K562 (cell line): ENCODE results near the gene USP10. TPM values are rescaled to one million over a fixed set of nuclear protein-coding genes. Genes with fewer than 3 reads are reported as not detected.
A peak's percentile ranks its signal among the peaks of the same experiment; 100 is the strongest.
"Not testable (repeated sequence)": the region's sequence is repeated elsewhere in the genome, so short reads cannot be mapped to it uniquely, and the experiment has no call there.

Experiments
- ATAC-seq: fragments of 200-7000 bp; cut with Tn5 transposase; 3 replicates; pipeline ENCODE4 v1.9.1; 2020; ENCODE audit warnings: moderate library complexity
- BruUV-seq: library from RNA; stranded (reverse); fragments of 400-500 nt; replicated peaks from 2 replicates; lab custom pipeline; 2021; lab: Mats Ljungman, UMichigan
- CTCF ChIA-PET: fragments of 300-600 bp; formaldehyde crosslinking; extraction: SDS; loops from one replicate; lab custom pipeline; 2021; ENCODE audit warnings: low intra/inter-chr PET ratio; lab: Yijun Ruan, JAX
- POLR2A ChIA-PET: fragments of 300-600, 350-650 bp; sonication (Branson Sonifier 250); formaldehyde crosslinking; extraction: SDS; loops from one replicate; lab custom pipeline; 2021; ENCODE audit warnings: antibody characterized with exemption, inconsistent platforms; lab: Yijun Ruan, JAX
- DNase-seq, 4 experiments: peaks; one replicate each; pipeline versions ENCODE4 v3.0.0 to v3.0.0-alpha.2; 2011 to 2018; ENCODE audit warnings: low spot score in 3 of 4, mixed read lengths in 3 of 4; ENCODE audit errors: extremely low read depth in 1 of 4
- FAIRE-seq: peaks from 2 replicates; lab custom pipeline; 2011; peaks lifted over from hg19 to GRCh38; lab: Jason Lieb, UNC
- H2AFZ ChIP-seq: 2 replicates; pipeline ENCODE4 v1.6.0; 2011; ENCODE audit warnings: low read depth, low read length, control low read depth, inconsistent platforms
- H3K27ac ChIP-seq: fragments of 200-600 bp; 3 replicates; pipeline ENCODE4 v1.8.0; 2011; ENCODE audit warnings: low read depth, mild to moderate bottlenecking, control low read depth, inconsistent platforms, low read length, moderate library complexity, mixed read lengths; ENCODE audit errors: extremely low read depth
- H3K27me3 ChIP-seq, 2 experiments: fragments of 300-600 bp in 1 of 2; 2 replicates in 1 of 2; 3 replicates in 1 of 2; pipeline versions ENCODE4 v1.6.0 to v1.8.0; 2011; ENCODE audit warnings: inconsistent platforms in 2 of 2, low read length in 2 of 2, mild to moderate bottlenecking in 1 of 2, mixed read lengths in 1 of 2, moderate library complexity in 1 of 2; ENCODE audit not compliant: control insufficient read depth in 2 of 2, insufficient read depth in 2 of 2
- H3K36me3 ChIP-seq: fragments of 300-600 bp; 3 replicates; pipeline ENCODE4 v1.8.0; 2011; ENCODE audit warnings: mild to moderate bottlenecking, low read length, inconsistent platforms; ENCODE audit not compliant: control insufficient read depth, insufficient read depth
- H3K4me1 ChIP-seq, 2 experiments: fragments of 200-600 bp in 1 of 2; replicated peaks in 1 of 2; 2 replicates in 1 of 2; 3 replicates in 1 of 2; pipeline versions ENCODE4 v1.5.1 to v1.8.0; 2011; ENCODE audit warnings: inconsistent platforms in 2 of 2, low read length in 2 of 2, mild to moderate bottlenecking in 1 of 2, mixed read lengths in 1 of 2, moderate library complexity in 1 of 2; ENCODE audit not compliant: control insufficient read depth in 2 of 2, insufficient read depth in 2 of 2
- H3K4me2 ChIP-seq: 2 replicates; pipeline ENCODE4 v1.6.1; 2011; ENCODE audit warnings: low read length, control low read depth, inconsistent platforms, mixed read lengths; ENCODE audit not compliant: insufficient read depth
- H3K4me3 ChIP-seq: fragments of 200-600 bp; sonication (generic), shearing (Covaris generic); 2 replicates; pipeline ENCODE4 v1.5.1; 2016; ENCODE audit warnings: control low read depth, inconsistent platforms
- H3K79me2 ChIP-seq: fragments of 200-600 bp; 3 replicates; pipeline ENCODE4 v1.8.0; 2011; ENCODE audit warnings: low read length, inconsistent platforms; ENCODE audit not compliant: control insufficient read depth, insufficient read depth
- H3K9ac ChIP-seq, 2 experiments: 2 replicates each; pipeline versions ENCODE4 v1.6.0 to v1.6.1; 2011; ENCODE audit warnings: low read depth in 2 of 2, low read length in 2 of 2, control low read depth in 1 of 2, inconsistent platforms in 1 of 2, mild to moderate bottlenecking in 1 of 2, mixed read lengths in 1 of 2; ENCODE audit not compliant: insufficient read depth in 1 of 2
- H3K9me1 ChIP-seq: one replicate; pipeline ENCODE4 v1.6.0; 2011; ENCODE audit warnings: inconsistent platforms, mild to moderate bottlenecking, low read length, moderate library complexity; ENCODE audit not compliant: control insufficient read depth, insufficient read depth
- H3K9me3 ChIP-seq: replicated peaks from 2 replicates; pipeline ENCODE4 v1.5.1; 2011; ENCODE audit warnings: low read depth, low read length, inconsistent platforms; ENCODE audit not compliant: control insufficient read depth, insufficient read depth
- H4K20me1 ChIP-seq: replicated peaks from 2 replicates; pipeline ENCODE4 v1.6.1; 2011; ENCODE audit warnings: low read length, inconsistent platforms, mixed read lengths; ENCODE audit not compliant: control insufficient read depth, insufficient read depth
- ARID4B ChIP-seq: sonication (generic); formaldehyde crosslinking; IDR thresholded peaks from 2 replicates; pipeline ENCODE4 v1.8.0; 2022; ENCODE audit warnings: mild to moderate bottlenecking, missing genetic modification reagents
- CTCF ChIP-seq, 3 experiments: IDR thresholded peaks in 2 of 3; conservative IDR thresholded peaks in 1 of 3; 2 replicates each; pipeline ENCODE4 v1.5.1; 2011 to 2012; ENCODE audit warnings: low read length in 3 of 3, mild to moderate bottlenecking in 3 of 3, control low read depth in 2 of 3, improper control_type of control experiment in 1 of 3, inconsistent platforms in 1 of 3, low read depth in 1 of 3, mixed read lengths in 1 of 3, moderate library complexity in 1 of 3; ENCODE audit not compliant: insufficient read depth in 2 of 3
- KLF6 ChIP-seq: fragments of 250-450 bp; sonication (Bioruptor Pico); IDR thresholded peaks from 2 replicates; pipeline ENCODE4 v1.4.0; 2020; ENCODE audit warnings: mild to moderate bottlenecking, moderate library complexity, borderline replicate concordance
- NFIC ChIP-seq: fragments of 450-650 bp; IDR thresholded peaks from 2 replicates; pipeline ENCODE4 v1.6.1; 2017; ENCODE audit warnings: mild to moderate bottlenecking, inconsistent platforms
- NFIX ChIP-seq: fragments of 250-450 bp; sonication (Bioruptor Pico); IDR thresholded peaks from 2 replicates; pipeline ENCODE4 v1.4.0; 2020; ENCODE audit warnings: low read depth, mild to moderate bottlenecking, moderate library complexity
- TRIM24 ChIP-seq, 2 experiments: fragments of 450-650 bp; IDR thresholded peaks; 2 replicates each; pipeline ENCODE4 v1.6.1; 2016
- ZNF280A ChIP-seq: fragments of 450-650 bp; IDR thresholded peaks from 2 replicates; pipeline ENCODE4 v1.6.1; 2018; ENCODE audit warnings: mild to moderate bottlenecking, low read depth; ENCODE audit not compliant: partially characterized antibody
- WGBS: fragments of 100-300 bp; shearing (Covaris generic); methylation state at CpG from one replicate; pipeline ENCODE4 v1.1.6; 2016; ENCODE audit warnings: low coverage, mixed read lengths; ENCODE audit not compliant: insufficient coverage; ENCODE audit errors: missing lambda C conversion rate; 5-methylcytosine and 5-hydroxymethylcytosine counted together
- in situ Hi-C: fragments of 300-500 bp; cut with MboI; formaldehyde crosslinking; loops from 4 replicates; pipeline ENCODE4 v1.15.0; 2018; ENCODE audit warnings: inconsistent platforms, mixed read lengths
- intact Hi-C: fragments of 100-400 bp; cut with micrococcal nuclease; formaldehyde crosslinking; loops from 2 replicates; pipeline ENCODE4 v1.14.2; 2022
- polyA plus RNA-seq, 8 experiments: library from polyadenylated mRNA; depleted of rRNA in 4 of 8; stranded (reverse) in 5 of 8; unstranded in 3 of 8; fragments of >200 nt; fragmentation: Nextera tagmentation in 2 of 8; fragmentation: Illumina TruSeq in 1 of 8; extraction: Ambion mirVana in 2 of 8; extraction: Trizol in 1 of 8; gene quantifications; 2 replicates each; pipeline versions ENCODE4 v1.2.1 to v1.2.3, GENCODE V29; 2011 to 2014; ENCODE audit warnings: inconsistent platforms in 1 of 8, missing spikeins in 1 of 8
- total RNA-seq, 7 experiments: library from RNA; depleted of rRNA in 6 of 7; stranded (reverse); fragments of >200 nt in 6 of 7; fragmentation: Illumina TruSeq in 2 of 7; extraction: Trizol in 2 of 7; gene quantifications; 2 replicates each; pipeline versions ENCODE4 v1.2.1 to v1.2.3, GENCODE V29; 2011 to 2021; ENCODE audit warnings: low replicate concordance in 1 of 7

USP10 gene
- total and polyA plus RNA-seq, 9 of the 15 experiments (the other 6 are each of a cell fraction or from before 2014, with no cell fraction given) = 61.7 to 197 (median 116) TPM

- H3K9ac ChIP-seq, H3K9me1 ChIP-seq, H3K9me3 ChIP-seq, H2AFZ ChIP-seq, in situ Hi-C loops, H3K4me2 ChIP-seq: not testable (repeated sequence)
- peaks cover 19% of the 10 kb centered on the region for H4K20me1 ChIP-seq
- TF ChIP-seq NFIX (CRISPR knock-in tag) (peak; percentile 46; the same call in 1 of the 2 replicates), NFIC (peak; percentile 90)
- TF ChIP-seq, all 486 proteins: peak for 2; not testable (repeated sequence) for 484
- peaks cover 80% of the 10 kb centered on the region for H3K36me3 ChIP-seq
- 96% methylated on average over 11 of the region's 11 CpGs for WGBS
- DNase-seq, FAIRE-seq, BruUV-seq, H3K4me1 ChIP-seq, POLR2A ChIA-PET, ATAC-seq, intact Hi-C loops, H3K27ac ChIP-seq, H3K4me3 ChIP-seq, H3K27me3 ChIP-seq, CTCF ChIA-PET: not testable (repeated sequence)
- H3K79me2 ChIP-seq = peaks cover 94% of the 10 kb centered on the region
These were observed 48.4 kb downstream of the USP10 start for GRCh38 chr16:84748247-84748646.

- Histone ChIP-seq H2AFZ (no peak overlapping the region), H3K36me3 (peaks cover 80% of the 10 kb centered on the region), H3K4me1 (peaks cover 0 to 14% of the 10 kb centered on the region in 2 experiments; a peak in 3 of 5 replicates), H4K20me1 (peaks cover 27% of the 10 kb centered on the region), H3K79me2 (peaks cover 94% of the 10 kb centered on the region), H3K4me2 (no peak overlapping the region), H3K9ac (no peak overlapping the region), H3K9me1 (peaks cover 5% of the 10 kb centered on the region), H3K27me3 (no peaks in the 10 kb centered on the region), H3K9me3 (no peaks in the 10 kb centered on the region), H3K27ac (no peak overlapping the region), H3K4me3 (no peak overlapping the region)
- no peak for ATAC-seq
- DNase-seq = no peak
- POLR2A ChIA-PET = no interaction called here
- no peak for FAIRE-seq
- CTCF ChIA-PET = no interaction called here
- WGBS = 94% methylated on average over 2 of the region's 2 CpGs
- intact Hi-C loops (no loop called here), in situ Hi-C loops (no loop called here)
- no TSS peak for BruUV-seq
- TF ChIP-seq ARID4B (CRISPR knock-in tag) (no peak), TRIM24 (IDR thresholded peaks at IDR 0.05) (no peak), KLF6 (CRISPR knock-in tag) (no peak), CTCF (IDR thresholded peaks at IDR 0.05 in 2 of 3, conservative IDR thresholded peaks at IDR 0.05 in 1 of 3; ENCODE audit: insufficient read depth in 2 of 3, low read depth in 1 of 3, low read length in 3 of 3) (no peak), ZNF280A (no peak)
These were observed 49.3 kb downstream of the USP10 start for GRCh38 chr16:84749072-84749471.
